DMS 273 (cell line): ENCODE measurements around the gene GINS2.

ENCODE experiments used
- DNase-seq: peaks from one replicate; lab custom pipeline; 2025; ENCODE audit not compliant: unreplicated experiment; lab: John Stamatoyannopoulos, UW

GINS2 gene

GRCh38 chr16:85688586-85689284, at the start of gene GINS2:
Gene GINS2 (minus strand): TSS chr16:85688954. CDS start chr16:85688898, 56 bp downstream.
- peak; percentile 97 for DNase-seq

- DNase-seq = no peak
These were observed 48.2 kb upstream of the GINS2 start for GRCh38 chr16:85736921-85737320.

GRCh38 chr16:85735946-85736345, 47.2 kb upstream of the GINS2 start:
- DNase-seq = no peak

- DNase-seq = peak; percentile 54
These were observed 46.5 kb upstream of the GINS2 start for GRCh38 chr16:85735225-85735635.

- DNase-seq = no peak
These were observed 45.7 kb upstream of the GINS2 start for GRCh38 chr16:85734311-85735017.

- peak; percentile 31 for DNase-seq
These were observed 45.1 kb upstream of the GINS2 start for GRCh38 chr16:85733839-85734170.

- DNase-seq = no peak
These were observed 44.5 kb upstream of the GINS2 start for GRCh38 chr16:85733155-85733838.

GRCh38 chr16:85731179-85731578, 42.4 kb upstream of the GINS2 start:
- peak; percentile 30 for DNase-seq

GRCh38 chr16:85730186-85730465, 41.4 kb upstream of the GINS2 start:
- DNase-seq = no peak

GRCh38 chr16:85729452-85730185, 40.9 kb upstream of the GINS2 start:
- peak; percentile 37 for DNase-seq

GRCh38 chr16:85728879-85729278, 40.1 kb upstream of the GINS2 start:
- DNase-seq = peak; percentile 51

GRCh38 chr16:85724936-85725335, 36.2 kb upstream of the GINS2 start:
- peak; percentile 81 for DNase-seq

- peak; percentile 71 for DNase-seq
These were observed 35.5 kb upstream of the GINS2 start for GRCh38 chr16:85724126-85724879.

- peak; percentile 36 for DNase-seq
These were observed 33.6 kb upstream of the GINS2 start for GRCh38 chr16:85722128-85722893.

GRCh38 chr16:85720302-85720637, 31.5 kb upstream of the GINS2 start:
- DNase-seq = no peak

GRCh38 chr16:85719605-85720301, 31.0 kb upstream of the GINS2 start:
- no peak for DNase-seq

- DNase-seq = peak; percentile 71
These were observed 29.9 kb upstream of the GINS2 start for GRCh38 chr16:85718682-85719081.

- DNase-seq = no peak
These were observed 29.4 kb upstream of the GINS2 start for GRCh38 chr16:85718153-85718477.

GRCh38 chr16:85717393-85718152, 28.8 kb upstream of the GINS2 start:
- DNase-seq = peak; percentile 91
